Calu3 (cell line): ENCODE measurements around the gene TNFRSF12A. TPM values are rescaled to one million over a fixed set of nuclear protein-coding genes. Genes with fewer than 3 reads are reported as not detected.

Source experiments
- BruUV-seq: library from RNA; stranded (reverse); fragments of 400-500 nt; replicated peaks from 2 replicates; lab custom pipeline; 2021; lab: Mats Ljungman, UMichigan
- CTCF ChIA-PET: fragments of 300-600 bp; sonication (Branson Sonifier 250); formaldehyde crosslinking; loops from one replicate; lab custom pipeline; 2022; ENCODE audit warnings: antibody characterized with exemption; lab: Charles Lee
- DNase-seq: peaks from one replicate; pipeline ENCODE4 v3.0.0; 2022
- H3K27ac Mint-ChIP-seq: one replicate; pipeline ENCODE4 v1.8.0; 2022; ENCODE audit warnings: mixed read lengths; ENCODE audit not compliant: unreplicated experiment
- H3K27me3 Mint-ChIP-seq: one replicate; pipeline ENCODE4 v1.8.0; 2022; ENCODE audit warnings: mixed read lengths; ENCODE audit not compliant: unreplicated experiment
- H3K36me3 Mint-ChIP-seq: one replicate; pipeline ENCODE4 v1.8.0; 2022; ENCODE audit warnings: mild to moderate bottlenecking, moderate library complexity, mixed read lengths; ENCODE audit not compliant: insufficient read depth, unreplicated experiment
- H3K4me1 Mint-ChIP-seq: one replicate; pipeline ENCODE4 v1.8.0; 2022; ENCODE audit warnings: mild to moderate bottlenecking, low read depth, mixed read lengths; ENCODE audit not compliant: unreplicated experiment
- H3K4me3 Mint-ChIP-seq: one replicate; pipeline ENCODE4 v1.8.0; 2022; ENCODE audit warnings: mild to moderate bottlenecking, low read depth, moderate library complexity, mixed read lengths; ENCODE audit not compliant: unreplicated experiment
- H3K9me3 Mint-ChIP-seq: one replicate; pipeline ENCODE4 v1.8.0; 2022; ENCODE audit warnings: low read depth, mixed read lengths; ENCODE audit not compliant: unreplicated experiment
- intact Hi-C: fragments of 100-400 bp; cut with micrococcal nuclease; formaldehyde crosslinking; loops from one replicate; pipeline ENCODE4 v1.10.0; 2022; ENCODE audit not compliant: unreplicated experiment
- total RNA-seq: library from RNA; stranded (reverse); gene quantifications from 2 replicates; pipeline ENCODE4 v1.2.3, GENCODE V29; 2022
- TF ChIP-seq, protein P1 (sequence below): fragments of 200-600 bp; IDR thresholded peaks from one replicate; pipeline ENCODE4 v1.8.0; 2022; ENCODE audit warnings: antibody characterized with exemption; ENCODE audit not compliant: unreplicated experiment

The TNFRSF12A gene
- total RNA-seq, 1 experiment from 2014 or later = 478 TPM

DNA sequence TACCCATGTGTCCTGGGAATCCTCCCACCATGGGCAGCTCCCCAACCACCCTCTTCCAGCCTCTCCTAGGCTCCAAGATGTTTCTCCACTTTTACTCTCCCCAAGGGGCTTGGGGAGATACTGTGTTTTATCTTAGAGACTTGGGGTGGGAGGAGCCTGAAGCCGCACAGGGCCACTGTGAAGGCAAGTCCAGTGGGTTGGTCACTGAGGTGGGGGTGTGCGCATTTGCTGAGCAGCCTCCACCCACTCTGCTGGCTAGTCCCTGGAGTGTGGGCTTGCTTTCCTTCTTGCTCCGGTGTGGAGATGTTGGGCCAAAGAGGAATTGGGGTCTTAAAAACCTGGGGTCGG lies 11.5 kb upstream of the TNFRSF12A start:
- peak overlapping the region; percentile 76 for H3K27ac Mint-ChIP-seq
- H3K36me3 Mint-ChIP-seq = peaks cover 93% of the 10 kb centered on the region
- intact Hi-C loops = no loop called here
- peak overlapping the region; percentile 87 for H3K4me3 Mint-ChIP-seq
- H3K9me3 Mint-ChIP-seq = no peaks in the 10 kb centered on the region
- H3K27me3 Mint-ChIP-seq = no peaks in the 10 kb centered on the region
- DNase-seq = no peak
- CTCF ChIA-PET = interaction anchor here (7.7 kb wide), 1 partner anchor 13 kb away, joined by 126 read pairs; the partner anchor contains the start of genes CLDN6, HCFC1R1, THOC6 and TNFRSF12A
- TF ChIP-seq, protein P1, sequence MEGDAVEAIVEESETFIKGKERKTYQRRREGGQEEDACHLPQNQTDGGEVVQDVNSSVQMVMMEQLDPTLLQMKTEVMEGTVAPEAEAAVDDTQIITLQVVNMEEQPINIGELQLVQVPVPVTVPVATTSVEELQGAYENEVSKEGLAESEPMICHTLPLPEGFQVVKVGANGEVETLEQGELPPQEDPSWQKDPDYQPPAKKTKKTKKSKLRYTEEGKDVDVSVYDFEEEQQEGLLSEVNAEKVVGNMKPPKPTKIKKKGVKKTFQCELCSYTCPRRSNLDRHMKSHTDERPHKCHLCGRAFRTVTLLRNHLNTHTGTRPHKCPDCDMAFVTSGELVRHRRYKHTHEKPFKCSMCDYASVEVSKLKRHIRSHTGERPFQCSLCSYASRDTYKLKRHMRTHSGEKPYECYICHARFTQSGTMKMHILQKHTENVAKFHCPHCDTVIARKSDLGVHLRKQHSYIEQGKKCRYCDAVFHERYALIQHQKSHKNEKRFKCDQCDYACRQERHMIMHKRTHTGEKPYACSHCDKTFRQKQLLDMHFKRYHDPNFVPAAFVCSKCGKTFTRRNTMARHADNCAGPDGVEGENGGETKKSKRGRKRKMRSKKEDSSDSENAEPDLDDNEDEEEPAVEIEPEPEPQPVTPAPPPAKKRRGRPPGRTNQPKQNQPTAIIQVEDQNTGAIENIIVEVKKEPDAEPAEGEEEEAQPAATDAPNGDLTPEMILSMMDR = no peak
- BruUV-seq = no TSS peak
- H3K4me1 Mint-ChIP-seq = peaks cover 51% of the 10 kb centered on the region

DNA sequence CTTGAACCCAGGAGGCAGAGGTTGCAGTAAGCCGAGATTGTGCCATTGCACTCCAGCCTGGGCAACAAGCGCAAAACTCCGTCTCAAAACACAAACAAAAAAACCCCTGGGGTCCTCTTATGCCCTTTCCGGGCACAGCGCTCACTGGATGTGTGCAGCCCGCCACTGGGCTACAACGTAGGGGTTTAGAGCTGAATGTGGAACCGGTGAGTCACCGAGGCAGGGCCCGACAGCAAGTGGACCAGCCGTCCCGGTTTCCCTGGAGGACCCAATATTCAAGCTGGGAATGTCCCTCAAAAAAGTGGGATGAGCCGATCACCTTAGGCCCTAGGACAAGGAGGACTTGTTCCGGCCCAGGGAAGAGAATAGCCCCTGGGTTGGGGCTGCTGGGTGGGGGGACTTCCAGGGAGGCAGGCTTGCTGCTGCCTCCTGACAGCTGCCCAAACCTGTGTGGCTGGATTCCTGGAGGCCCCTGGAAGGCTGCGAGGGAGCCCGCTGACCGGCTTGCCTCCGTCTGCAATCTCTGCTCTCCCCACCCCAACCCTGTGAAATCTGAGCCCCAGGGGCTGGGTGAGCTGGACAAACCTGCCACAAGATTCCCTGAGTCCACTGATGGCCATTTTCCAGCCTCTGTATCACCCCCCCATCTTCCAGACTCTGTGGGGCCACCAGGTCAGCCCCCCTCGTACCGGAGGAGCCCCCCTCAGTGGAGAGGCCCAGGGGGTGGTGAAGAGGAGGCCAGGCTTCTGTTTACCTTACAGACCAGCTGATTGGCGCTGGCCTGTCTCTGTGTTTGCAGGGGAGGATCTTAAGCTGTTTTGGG lies 10.4 kb upstream of the TNFRSF12A start:
- H3K4me3 Mint-ChIP-seq = peak overlapping the region; percentile 48
- H3K4me1 Mint-ChIP-seq = peaks cover 62% of the 10 kb centered on the region
- CTCF ChIA-PET = interaction anchor here (1.6 to 7.7 kb wide), 3 partner anchors 12 to 48 kb away, joined by 5 to 126 read pairs (median 13); partner anchors contain the start of genes CLDN6, HCFC1R1, THOC6 and TNFRSF12A
- DNase-seq = peak; percentile 98
- intact Hi-C loops = no loop called here
- TF ChIP-seq, protein P1 = no peak
- BruUV-seq = TSS peak; percentile 27
- peak overlapping the region; percentile 89 for H3K27ac Mint-ChIP-seq
- no peaks in the 10 kb centered on the region for H3K27me3 Mint-ChIP-seq
- peaks cover 88% of the 10 kb centered on the region for H3K36me3 Mint-ChIP-seq
- no peaks in the 10 kb centered on the region for H3K9me3 Mint-ChIP-seq

DNA sequence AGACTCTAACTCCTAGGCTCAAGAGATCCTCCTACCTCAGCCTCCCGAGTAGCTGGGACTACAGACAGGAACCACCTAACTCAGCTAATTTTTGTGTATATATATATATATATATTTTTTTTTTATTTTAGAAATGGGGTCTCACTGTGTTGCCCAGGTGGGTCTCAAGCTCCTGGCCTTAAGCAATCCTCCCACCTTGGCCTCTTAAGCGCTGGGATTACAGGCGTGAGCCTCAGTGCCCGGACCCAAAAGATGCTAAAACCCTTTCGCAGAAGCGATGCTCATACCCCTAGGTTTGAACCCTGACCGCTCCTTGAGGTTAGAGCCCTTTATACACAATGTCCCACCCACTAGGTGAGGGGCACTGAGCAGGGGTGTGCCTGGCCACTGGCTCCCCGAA lies 9.7 kb upstream of the TNFRSF12A start:
- no peaks in the 10 kb centered on the region for H3K9me3 Mint-ChIP-seq
- no TSS peak for BruUV-seq
- peaks cover 80% of the 10 kb centered on the region for H3K36me3 Mint-ChIP-seq
- no peak overlapping the region for H3K27ac Mint-ChIP-seq
- no peak for DNase-seq
- H3K4me1 Mint-ChIP-seq = peaks cover 65% of the 10 kb centered on the region
- intact Hi-C loops = no loop called here
- CTCF ChIA-PET = interaction anchor here (1.6 to 7.7 kb wide), 3 partner anchors 11 to 48 kb away, joined by 5 to 126 read pairs (median 13); partner anchors contain the start of genes CLDN6, HCFC1R1, THOC6 and TNFRSF12A
- TF ChIP-seq, protein P1 = no peak
- no peaks in the 10 kb centered on the region for H3K27me3 Mint-ChIP-seq
- H3K4me3 Mint-ChIP-seq = peak overlapping the region; percentile 48

DNA sequence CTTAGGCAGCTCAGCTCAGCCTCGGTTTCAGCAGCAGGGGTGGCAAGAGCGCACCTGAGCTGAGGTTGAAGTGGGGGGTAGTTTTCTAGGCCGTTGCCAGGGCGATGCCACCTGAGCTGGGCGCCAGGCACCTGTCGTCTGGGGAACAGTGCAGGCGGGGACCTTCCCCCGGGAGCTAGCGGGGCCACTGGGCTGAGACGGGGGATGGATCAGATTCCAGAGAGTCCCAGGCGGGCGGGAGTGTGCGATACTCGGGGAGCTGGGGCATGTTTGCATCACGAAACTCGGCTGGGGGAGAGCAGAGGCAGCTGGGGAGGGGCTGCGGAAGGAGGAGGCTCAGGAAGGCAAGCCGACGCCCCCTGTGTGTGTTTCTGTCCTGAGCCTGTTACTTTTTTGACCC lies 7.9 kb upstream of the TNFRSF12A start:
- H3K27me3 Mint-ChIP-seq = no peaks in the 10 kb centered on the region
- peak overlapping the region; percentile 79 for H3K27ac Mint-ChIP-seq
- intact Hi-C loops = no loop called here
- CTCF ChIA-PET = interaction anchor here (0.9 to 1.2 kb wide), 4 partner anchors 8 to 19 kb away, joined by 3 to 9 read pairs (median 4); no protein-coding TSS in a partner anchor
- no TSS peak for BruUV-seq
- H3K9me3 Mint-ChIP-seq = no peaks in the 10 kb centered on the region
- H3K36me3 Mint-ChIP-seq = peaks cover 66% of the 10 kb centered on the region
- H3K4me3 Mint-ChIP-seq = peak overlapping the region; percentile 60
- H3K4me1 Mint-ChIP-seq = peaks cover 55% of the 10 kb centered on the region
- TF ChIP-seq, protein P1 = no peak
- peak; percentile 49 for DNase-seq
